ENCODE measurements around the gene FANCF.

The FANCF gene

DNA sequence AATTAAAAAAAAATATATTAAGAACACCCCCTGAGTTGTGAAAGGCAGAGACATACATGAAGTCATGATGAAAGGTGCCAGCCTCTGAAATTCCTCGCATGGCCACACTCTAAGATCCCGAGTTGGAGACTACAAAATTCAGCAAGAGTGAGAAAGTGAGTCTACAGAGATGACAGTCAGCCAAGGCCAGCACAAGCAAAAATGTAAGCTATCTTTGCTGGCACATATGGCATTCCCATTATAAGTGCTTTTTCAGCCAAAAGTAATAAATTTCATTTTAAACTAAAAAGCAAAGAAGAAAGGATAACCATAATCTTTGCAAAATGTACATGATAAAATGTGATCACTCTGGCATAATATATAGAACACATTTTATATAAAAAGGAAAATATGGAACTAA lies 40.6 kb downstream of the FANCF start:
- in situ Hi-C loops (cut with HindIII; ENCODE audit: low sequenced_read_pairs): no loop called here
- no peak for TF ChIP-seq CTCF (IDR thresholded peaks at IDR 0.05; ENCODE audit: low read depth, low read length, missing control alignments)
- no peak for DNase-seq (ENCODE audit: low read depth)
- H3K4me3 ChIP-seq (ENCODE audit: low read depth, low read length): no peak overlapping the region

DNA sequence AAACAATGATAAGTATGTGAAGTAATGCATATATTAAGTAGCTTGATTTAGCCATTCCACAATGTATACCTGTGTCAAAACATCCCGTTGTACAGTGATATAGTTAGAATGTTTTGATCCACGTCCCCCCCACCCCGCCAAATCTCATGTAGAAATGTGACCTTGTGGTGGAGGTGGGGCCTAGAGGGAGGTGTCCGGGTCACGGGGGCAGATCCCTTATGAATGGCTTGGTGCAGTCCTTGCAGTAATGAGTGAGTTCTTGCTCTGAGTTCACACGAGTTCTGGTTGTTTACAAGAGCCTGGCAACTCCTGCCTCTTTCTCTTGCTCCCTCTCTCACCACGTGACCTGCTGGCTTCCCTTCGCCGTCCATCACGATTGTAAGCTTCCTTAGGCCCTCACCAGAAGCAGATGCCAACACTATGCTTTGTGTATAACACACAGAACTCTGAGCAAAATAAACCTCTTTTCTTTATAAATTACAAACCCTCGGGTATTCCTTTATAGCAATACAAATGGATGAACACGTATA lies 41.6 kb downstream of the FANCF start:
- TF ChIP-seq CTCF (IDR thresholded peaks at IDR 0.05; ENCODE audit: low read depth, low read length, missing control alignments): no peak
- DNase-seq (ENCODE audit: low read depth): no peak
- in situ Hi-C loops (cut with HindIII; ENCODE audit: low sequenced_read_pairs): no loop called here
- no peak overlapping the region for H3K4me3 ChIP-seq (ENCODE audit: low read depth, low read length)

GRCh38 chr11:22582151-22582410 lies 43.5 kb downstream of the FANCF start:
- no peak for TF ChIP-seq CTCF (IDR thresholded peaks at IDR 0.05; ENCODE audit: low read depth, low read length, missing control alignments)
- in situ Hi-C loops (cut with HindIII; ENCODE audit: low sequenced_read_pairs): no loop called here
- no peak for DNase-seq (ENCODE audit: low read depth)
- no peak overlapping the region for H3K4me3 ChIP-seq (ENCODE audit: low read depth, low read length)

DNA sequence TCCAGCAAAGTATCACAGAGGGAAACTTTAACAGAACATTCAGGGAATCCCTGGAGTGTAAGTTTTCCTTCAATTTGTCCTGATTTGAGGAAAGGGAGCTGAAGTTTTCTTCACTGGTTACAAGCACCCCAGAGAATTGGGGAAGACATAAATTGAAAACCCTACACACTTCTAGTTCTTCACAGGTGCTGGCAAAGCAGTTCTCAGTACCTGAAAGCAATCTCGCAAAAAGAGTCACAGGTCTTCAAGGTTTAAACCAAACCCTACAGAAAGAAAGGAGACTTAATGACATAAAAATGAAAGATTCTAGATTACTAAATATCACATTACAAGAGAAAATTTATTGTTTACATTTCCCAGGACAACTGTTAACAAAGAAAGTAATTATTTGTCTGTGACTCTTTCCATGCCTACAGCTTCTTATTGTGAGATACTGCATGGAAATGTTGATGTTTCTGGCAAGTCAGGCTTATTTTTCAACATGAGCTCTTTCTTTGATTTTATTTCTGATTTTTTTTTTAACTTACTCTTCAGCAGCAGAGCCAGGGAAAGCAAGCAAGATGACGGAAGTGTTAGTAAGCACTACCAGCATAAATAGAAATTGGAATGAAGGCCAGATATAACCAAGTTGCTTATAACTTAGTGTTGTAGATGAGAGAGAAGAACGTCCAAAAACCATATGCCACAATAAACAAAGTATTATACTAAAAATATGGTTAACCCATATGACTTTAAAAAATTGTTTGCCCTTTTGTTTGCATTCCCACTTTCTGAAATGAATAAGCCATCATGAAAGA lies 44.1 kb downstream of the FANCF start:
- no peak overlapping the region for H3K4me3 ChIP-seq (ENCODE audit: low read depth, low read length)
- no peak for DNase-seq (ENCODE audit: low read depth)
- no peak for TF ChIP-seq CTCF (IDR thresholded peaks at IDR 0.05; ENCODE audit: low read depth, low read length, missing control alignments)
- in situ Hi-C loops (cut with HindIII; ENCODE audit: low sequenced_read_pairs): no loop called here

GRCh38 chr11:22577854-22578253 lies 47.8 kb downstream of the FANCF start:
- in situ Hi-C loops (cut with HindIII; ENCODE audit: low sequenced_read_pairs): no loop called here
- no peak for DNase-seq (ENCODE audit: low read depth)
- H3K4me3 ChIP-seq (ENCODE audit: low read depth, low read length): no peak overlapping the region
- TF ChIP-seq CTCF (IDR thresholded peaks at IDR 0.05; ENCODE audit: low read depth, low read length, missing control alignments): no peak
